CD4-positive, CD25-positive, alpha-beta regulatory T cell (primary cell): ENCODE data around the gene TMEM18. TPM values are rescaled to one million over a fixed set of nuclear protein-coding genes. Genes with fewer than 3 reads are reported as not detected.

Experiments
- ATAC-seq, 2 donors: fragments of 150-1000 bp; cut with Tn5 transposase; one replicate each; pipeline ENCODE4 v1.10.0; 2021; ENCODE audit warnings: low read depth in 2 of 2, moderate number of reproducible peaks in 2 of 2, moderate library complexity in 1 of 2
- DNase-seq, 3 donors: peaks; one replicate each; pipeline versions ENCODE4 v3.0.0 to v3.0.0-alpha.2; 2012 to 2022; ENCODE audit warnings: mixed read lengths in 1 of 3
- H3K27ac ChIP-seq: one replicate; pipeline ENCODE4 v1.7.0; 2013; ENCODE audit warnings: mild to moderate bottlenecking, low read length; ENCODE audit not compliant: insufficient read depth, poor library complexity, severe bottlenecking
- H3K27me3 ChIP-seq: one replicate; pipeline ENCODE4 v1.7.0; 2013; ENCODE audit warnings: low read length; ENCODE audit not compliant: control insufficient read depth, insufficient read depth
- H3K36me3 ChIP-seq: one replicate; pipeline ENCODE4 v1.7.0; 2013; ENCODE audit warnings: mild to moderate bottlenecking, low read length, moderate library complexity; ENCODE audit not compliant: control insufficient read depth, insufficient read depth
- H3K4me1 ChIP-seq: 2 replicates; pipeline ENCODE4 v1.7.0; 2013; ENCODE audit warnings: mild to moderate bottlenecking, low read length; ENCODE audit not compliant: insufficient read depth, control insufficient read depth, poor library complexity, severe bottlenecking
- H3K4me3 ChIP-seq: one replicate; pipeline ENCODE4 v1.7.0; 2013; ENCODE audit warnings: low read depth, mild to moderate bottlenecking, low read length, moderate library complexity
- H3K9me3 ChIP-seq, 2 experiments: 1 replicate in 1 of 2; 2 replicates in 1 of 2; pipeline ENCODE4 v1.7.0; 2013; ENCODE audit warnings: low read length in 2 of 2, mild to moderate bottlenecking in 1 of 2, moderate library complexity in 1 of 2; ENCODE audit not compliant: control insufficient read depth in 2 of 2
- H3K27ac Mint-ChIP-seq, 3 donors: one replicate each; pipeline ENCODE4 v1.8.0; 2020 to 2022; ENCODE audit warnings: mild to moderate bottlenecking in 3 of 3, mixed read lengths in 3 of 3, moderate library complexity in 2 of 3
- H3K27me3 Mint-ChIP-seq: one replicate; pipeline ENCODE4 v1.8.0; 2022; ENCODE audit warnings: mild to moderate bottlenecking, mixed read lengths
- H3K36me3 Mint-ChIP-seq: one replicate; pipeline ENCODE4 v1.8.0; 2020; ENCODE audit warnings: mixed read lengths
- H3K4me1 Mint-ChIP-seq, 4 donors: one replicate each; pipeline ENCODE4 v1.8.0; 2020 to 2022; ENCODE audit warnings: mixed read lengths in 4 of 4, mild to moderate bottlenecking in 1 of 4
- H3K4me3 Mint-ChIP-seq, 4 donors: one replicate each; pipeline ENCODE4 v1.8.0; 2020 to 2022; ENCODE audit warnings: mild to moderate bottlenecking in 4 of 4, mixed read lengths in 4 of 4, moderate library complexity in 3 of 4
- H3K9me3 Mint-ChIP-seq, 7 donors: one replicate each; pipeline ENCODE4 v1.8.0; 2020 to 2022; ENCODE audit warnings: mixed read lengths in 7 of 7, mild to moderate bottlenecking in 3 of 7, moderate library complexity in 2 of 7
- polyA plus RNA-seq, 4 donors: library from polyadenylated mRNA; unstranded; fragments of 300-500 nt; fragmentation: Illumina TruSeq; gene quantifications; one replicate each; pipeline ENCODE4 v1.2.3, GENCODE V29; 2021
- total RNA-seq: library from RNA; stranded (reverse); gene quantifications from one replicate; pipeline ENCODE4 v1.2.3, GENCODE V29; 2022

The TMEM18 gene
- total and polyA plus RNA-seq, 5 donors from 2014 or later = 22.9 to 45.5 (median 26.9) TPM

- H3K27me3 ChIP-seq = no peaks in the 10 kb centered on the region
- no peaks in the 10 kb centered on the region for H3K36me3 Mint-ChIP-seq
- H3K4me3 ChIP-seq = no peak overlapping the region
- no peak overlapping the region for H3K4me3 Mint-ChIP-seq
- no peaks in the 10 kb centered on the region for H3K9me3 Mint-ChIP-seq
- no peaks in the 10 kb centered on the region for H3K36me3 ChIP-seq
- no peak for ATAC-seq
- H3K27ac Mint-ChIP-seq = no peak overlapping the region
- H3K27me3 Mint-ChIP-seq = peaks cover 9% of the 10 kb centered on the region
- H3K4me1 ChIP-seq = peaks cover 17% of the 10 kb centered on the region
- H3K4me1 Mint-ChIP-seq = peaks cover 14 to 23% (median 20%) of the 10 kb centered on the region in 4 donors
- H3K9me3 ChIP-seq = no peaks in the 10 kb centered on the region
- no peak overlapping the region for H3K27ac ChIP-seq
- DNase-seq = no peak
Measured at GRCh38 chr2:657766-658165, 19.4 kb downstream of the TMEM18 start.

DNA sequence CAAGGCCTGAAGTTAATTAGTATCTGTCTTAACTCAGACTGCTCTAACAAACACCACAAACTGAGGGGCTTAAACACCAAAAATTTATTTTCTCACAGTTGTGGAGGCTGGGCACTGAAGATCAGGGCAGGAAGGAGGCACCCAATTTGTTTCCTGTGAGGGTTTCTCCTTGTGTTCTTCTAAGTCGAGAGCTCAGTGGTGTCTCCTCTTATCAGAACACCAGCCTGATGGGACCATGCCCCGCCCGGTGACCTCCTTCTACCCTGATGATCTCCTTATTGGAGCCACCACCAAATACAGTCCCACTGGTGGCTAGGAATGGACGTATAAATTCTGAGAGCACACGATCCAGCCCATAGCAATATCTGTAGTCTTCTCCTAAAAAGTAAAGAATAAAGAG is 20.5 kb downstream of the TMEM18 start:
- no peaks in the 10 kb centered on the region for H3K27me3 ChIP-seq
- no peaks in the 10 kb centered on the region for H3K9me3 ChIP-seq
- Mint-ChIP-seq H3K27me3 (peaks cover 9% of the 10 kb centered on the region), H3K36me3 (no peaks in the 10 kb centered on the region), H3K4me1 (peaks cover 10 to 14% (median 14%) of the 10 kb centered on the region in 4 donors), H3K9me3 (no peaks in the 10 kb centered on the region), H3K27ac (peak overlapping the region in 1 of 3 donors; percentile 21), H3K4me3 (no peak overlapping the region)
- ATAC-seq (peak in 1 of 2 donors; percentile 63), DNase-seq (peak in 1 of 3 donors; percentile 24)
- H3K4me3 ChIP-seq = no peak overlapping the region
- peaks cover 11% of the 10 kb centered on the region for H3K4me1 ChIP-seq
- no peaks in the 10 kb centered on the region for H3K36me3 ChIP-seq
- H3K27ac ChIP-seq = no peak overlapping the region

GRCh38 chr2:655626-656025 is 21.6 kb downstream of the TMEM18 start:
- Histone ChIP-seq H3K27ac (no peak overlapping the region), H3K4me3 (no peak overlapping the region), H3K9me3 (no peaks in the 10 kb centered on the region), H3K4me1 (peaks cover 6% of the 10 kb centered on the region), H3K36me3 (no peaks in the 10 kb centered on the region), H3K27me3 (no peaks in the 10 kb centered on the region)
- H3K4me3 Mint-ChIP-seq = no peak overlapping the region
- no peaks in the 10 kb centered on the region for H3K36me3 Mint-ChIP-seq
- DNase-seq = no peak
- no peak for ATAC-seq
- no peak overlapping the region for H3K27ac Mint-ChIP-seq
- H3K9me3 Mint-ChIP-seq = no peaks in the 10 kb centered on the region
- peaks cover 6% of the 10 kb centered on the region for H3K27me3 Mint-ChIP-seq
- H3K4me1 Mint-ChIP-seq = peaks cover 8 to 14% (median 13%) of the 10 kb centered on the region in 4 donors

- H3K9me3 Mint-ChIP-seq = no peaks in the 10 kb centered on the region
- no peak overlapping the region for H3K4me3 ChIP-seq
- H3K27ac Mint-ChIP-seq = no peak overlapping the region
- no peak overlapping the region for H3K27ac ChIP-seq
- no peak for ATAC-seq
- H3K27me3 ChIP-seq = no peaks in the 10 kb centered on the region
- no peaks in the 10 kb centered on the region for H3K36me3 ChIP-seq
- no peaks in the 10 kb centered on the region for H3K36me3 Mint-ChIP-seq
- no peak for DNase-seq
- H3K4me3 Mint-ChIP-seq = no peak overlapping the region
- no peaks in the 10 kb centered on the region for H3K9me3 ChIP-seq
- H3K4me1 ChIP-seq = peaks cover 6% of the 10 kb centered on the region
- peaks cover 9% of the 10 kb centered on the region for H3K27me3 Mint-ChIP-seq
- peaks cover 7 to 14% (median 11%) of the 10 kb centered on the region in 4 donors for H3K4me1 Mint-ChIP-seq
Measured at GRCh38 chr2:654896-655295, 22.3 kb downstream of the TMEM18 start.

- Histone ChIP-seq H3K36me3 (no peaks in the 10 kb centered on the region), H3K27me3 (no peaks in the 10 kb centered on the region), H3K4me1 (peaks cover 6% of the 10 kb centered on the region), H3K4me3 (no peak overlapping the region), H3K27ac (no peak overlapping the region), H3K9me3 (no peaks in the 10 kb centered on the region)
- no peak for DNase-seq
- H3K36me3 Mint-ChIP-seq = no peaks in the 10 kb centered on the region
- H3K9me3 Mint-ChIP-seq = no peaks in the 10 kb centered on the region
- H3K27ac Mint-ChIP-seq = no peak overlapping the region
- peaks cover 9% of the 10 kb centered on the region for H3K27me3 Mint-ChIP-seq
- H3K4me1 Mint-ChIP-seq = peaks cover 5 to 14% (median 10%) of the 10 kb centered on the region in 4 donors
- no peak for ATAC-seq
- H3K4me3 Mint-ChIP-seq = no peak overlapping the region
Measured at GRCh38 chr2:653645-654425, 23.4 kb downstream of the TMEM18 start.

DNA sequence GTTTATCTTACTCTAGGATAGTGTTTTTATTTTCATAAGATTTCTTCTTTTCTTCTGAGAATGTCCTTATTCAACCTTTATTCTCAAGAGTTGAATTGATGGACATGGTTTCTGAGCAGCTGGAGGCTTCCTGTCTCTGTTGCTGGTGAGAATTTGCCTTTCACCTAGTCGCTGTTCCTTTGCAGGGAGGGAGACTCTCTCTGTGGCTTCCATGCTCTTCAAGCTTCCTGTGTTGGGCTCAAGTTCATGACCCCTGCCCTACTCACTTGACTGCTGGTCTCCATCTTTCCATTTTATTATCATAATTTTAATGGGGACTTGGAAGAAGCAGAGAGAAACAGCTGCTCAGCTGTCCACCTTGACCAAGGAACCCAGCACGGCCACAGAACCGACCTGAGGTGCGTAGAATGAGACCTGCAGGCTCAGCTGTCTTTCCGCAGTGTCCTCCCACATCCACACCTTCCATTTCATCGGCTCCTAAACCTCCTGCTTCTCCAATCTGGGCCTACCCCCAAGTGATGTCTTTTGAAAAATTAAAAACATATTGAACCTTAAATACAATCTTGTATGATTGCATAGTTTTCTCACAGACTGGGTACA is 24.2 kb downstream of the TMEM18 start:
- Histone ChIP-seq H3K27me3 (no peaks in the 10 kb centered on the region), H3K9me3 (no peaks in the 10 kb centered on the region), H3K4me3 (no peak overlapping the region), H3K27ac (no peak overlapping the region), H3K36me3 (no peaks in the 10 kb centered on the region), H3K4me1 (peaks cover 6% of the 10 kb centered on the region)
- no peak overlapping the region for H3K4me3 Mint-ChIP-seq
- no peaks in the 10 kb centered on the region for H3K36me3 Mint-ChIP-seq
- H3K4me1 Mint-ChIP-seq = peaks cover 5 to 14% (median 10%) of the 10 kb centered on the region in 4 donors
- H3K27ac Mint-ChIP-seq = no peak overlapping the region
- DNase-seq (no peak), ATAC-seq (no peak)
- H3K27me3 Mint-ChIP-seq = peaks cover 9% of the 10 kb centered on the region
- no peaks in the 10 kb centered on the region for H3K9me3 Mint-ChIP-seq

GRCh38 chr2:651951-652373 is 25.2 kb downstream of the TMEM18 start:
- ATAC-seq (no peak), DNase-seq (no peak)
- Mint-ChIP-seq H3K4me1 (peaks cover 5 to 7% (median 6%) of the 10 kb centered on the region in 4 donors), H3K4me3 (no peak overlapping the region), H3K9me3 (no peaks in the 10 kb centered on the region), H3K27ac (no peak overlapping the region), H3K36me3 (no peaks in the 10 kb centered on the region), H3K27me3 (peaks cover 9% of the 10 kb centered on the region)
- Histone ChIP-seq H3K9me3 (no peaks in the 10 kb centered on the region), H3K27me3 (no peaks in the 10 kb centered on the region), H3K27ac (no peak overlapping the region), H3K4me3 (no peak overlapping the region), H3K36me3 (no peaks in the 10 kb centered on the region), H3K4me1 (peaks cover 6% of the 10 kb centered on the region)
